K562 (cell line): ENCODE data around the gene E2F2. TPM values are rescaled to one million over a fixed set of nuclear protein-coding genes. Genes with fewer than 3 reads are reported as not detected.

Source experiments
- ATAC-seq: fragments of 200-7000 bp; cut with Tn5 transposase; 3 replicates; pipeline ENCODE4 v1.9.1; 2020; ENCODE audit warnings: moderate library complexity
- BruUV-seq: library from RNA; stranded (reverse); fragments of 400-500 nt; replicated peaks from 2 replicates; lab custom pipeline; 2021; lab: Mats Ljungman, UMichigan
- CTCF ChIA-PET: fragments of 300-600 bp; formaldehyde crosslinking; extraction: SDS; loops from one replicate; lab custom pipeline; 2021; ENCODE audit warnings: low intra/inter-chr PET ratio; lab: Yijun Ruan, JAX
- POLR2A ChIA-PET: fragments of 300-600, 350-650 bp; sonication (Branson Sonifier 250); formaldehyde crosslinking; extraction: SDS; loops from one replicate; lab custom pipeline; 2021; ENCODE audit warnings: antibody characterized with exemption, inconsistent platforms; lab: Yijun Ruan, JAX
- DNase-seq, 4 experiments: peaks; one replicate each; pipeline versions ENCODE4 v3.0.0 to v3.0.0-alpha.2; 2011 to 2018; ENCODE audit warnings: low spot score in 3 of 4, mixed read lengths in 3 of 4; ENCODE audit errors: extremely low read depth in 1 of 4
- FAIRE-seq: peaks from 2 replicates; lab custom pipeline; 2011; peaks lifted over from hg19 to GRCh38; lab: Jason Lieb, UNC
- H2AFZ ChIP-seq: 2 replicates; pipeline ENCODE4 v1.6.0; 2011; ENCODE audit warnings: low read depth, low read length, control low read depth, inconsistent platforms
- H3K27ac ChIP-seq: fragments of 200-600 bp; 3 replicates; pipeline ENCODE4 v1.8.0; 2011; ENCODE audit warnings: low read depth, mild to moderate bottlenecking, control low read depth, inconsistent platforms, low read length, moderate library complexity, mixed read lengths; ENCODE audit errors: extremely low read depth
- H3K27me3 ChIP-seq, 2 experiments: fragments of 300-600 bp in 1 of 2; 2 replicates in 1 of 2; 3 replicates in 1 of 2; pipeline versions ENCODE4 v1.6.0 to v1.8.0; 2011; ENCODE audit warnings: inconsistent platforms in 2 of 2, low read length in 2 of 2, mild to moderate bottlenecking in 1 of 2, mixed read lengths in 1 of 2, moderate library complexity in 1 of 2; ENCODE audit not compliant: control insufficient read depth in 2 of 2, insufficient read depth in 2 of 2
- H3K36me3 ChIP-seq: fragments of 300-600 bp; 3 replicates; pipeline ENCODE4 v1.8.0; 2011; ENCODE audit warnings: mild to moderate bottlenecking, low read length, inconsistent platforms; ENCODE audit not compliant: control insufficient read depth, insufficient read depth
- H3K4me1 ChIP-seq, 2 experiments: fragments of 200-600 bp in 1 of 2; replicated peaks in 1 of 2; 2 replicates in 1 of 2; 3 replicates in 1 of 2; pipeline versions ENCODE4 v1.5.1 to v1.8.0; 2011; ENCODE audit warnings: inconsistent platforms in 2 of 2, low read length in 2 of 2, mild to moderate bottlenecking in 1 of 2, mixed read lengths in 1 of 2, moderate library complexity in 1 of 2; ENCODE audit not compliant: control insufficient read depth in 2 of 2, insufficient read depth in 2 of 2
- H3K4me2 ChIP-seq: 2 replicates; pipeline ENCODE4 v1.6.1; 2011; ENCODE audit warnings: low read length, control low read depth, inconsistent platforms, mixed read lengths; ENCODE audit not compliant: insufficient read depth
- H3K4me3 ChIP-seq: fragments of 200-600 bp; sonication (generic), shearing (Covaris generic); 2 replicates; pipeline ENCODE4 v1.5.1; 2016; ENCODE audit warnings: control low read depth, inconsistent platforms
- H3K79me2 ChIP-seq: fragments of 200-600 bp; 3 replicates; pipeline ENCODE4 v1.8.0; 2011; ENCODE audit warnings: low read length, inconsistent platforms; ENCODE audit not compliant: control insufficient read depth, insufficient read depth
- H3K9ac ChIP-seq, 2 experiments: 2 replicates each; pipeline versions ENCODE4 v1.6.0 to v1.6.1; 2011; ENCODE audit warnings: low read depth in 2 of 2, low read length in 2 of 2, control low read depth in 1 of 2, inconsistent platforms in 1 of 2, mild to moderate bottlenecking in 1 of 2, mixed read lengths in 1 of 2; ENCODE audit not compliant: insufficient read depth in 1 of 2
- H3K9me1 ChIP-seq: one replicate; pipeline ENCODE4 v1.6.0; 2011; ENCODE audit warnings: inconsistent platforms, mild to moderate bottlenecking, low read length, moderate library complexity; ENCODE audit not compliant: control insufficient read depth, insufficient read depth
- H3K9me3 ChIP-seq: replicated peaks from 2 replicates; pipeline ENCODE4 v1.5.1; 2011; ENCODE audit warnings: low read depth, low read length, inconsistent platforms; ENCODE audit not compliant: control insufficient read depth, insufficient read depth
- H4K20me1 ChIP-seq: replicated peaks from 2 replicates; pipeline ENCODE4 v1.6.1; 2011; ENCODE audit warnings: low read length, inconsistent platforms, mixed read lengths; ENCODE audit not compliant: control insufficient read depth, insufficient read depth
- ADNP ChIP-seq: fragments of 200-800 bp; sonication (Bioruptor generic); IDR thresholded peaks from 2 replicates; pipeline ENCODE4 v1.6.1; 2016; ENCODE audit warnings: missing genetic modification characterization, missing compliant biosample characterization
- BCOR ChIP-seq: fragments of 450-650 bp; IDR thresholded peaks from 2 replicates; pipeline ENCODE4 v1.6.1; 2016
- HDAC2 ChIP-seq: fragments of 450-650 bp; IDR thresholded peaks from 2 replicates; pipeline ENCODE4 v1.6.1; 2016; ENCODE audit warnings: mild to moderate bottlenecking
- HEY1 ChIP-seq: fragments of 250-450 bp; sonication (Bioruptor Pico); IDR thresholded peaks from 2 replicates; pipeline ENCODE4 v1.5.0; 2020; ENCODE audit warnings: mild to moderate bottlenecking, moderate library complexity, borderline replicate concordance
- KDM1A ChIP-seq, 2 experiments: fragments of 450-650 bp; IDR thresholded peaks; 2 replicates each; pipeline ENCODE4 v1.6.1; 2016; ENCODE audit warnings: mild to moderate bottlenecking in 2 of 2
- POLR2G ChIP-seq: fragments of 200-400 bp; formaldehyde crosslinking; IDR thresholded peaks from 2 replicates; pipeline ENCODE4 v1.6.1; 2017; ENCODE audit warnings: low read depth, mild to moderate bottlenecking, antibody characterized with exemption, low read length, moderate library complexity
- RBM25 ChIP-seq: fragments of 200-400 bp; formaldehyde crosslinking; IDR thresholded peaks from 2 replicates; pipeline ENCODE4 v1.6.1; 2018; ENCODE audit warnings: low read length, low read depth, moderate library complexity; ENCODE audit not compliant: severe bottlenecking
- SMARCA5 ChIP-seq: fragments of 450-650 bp; IDR thresholded peaks from 2 replicates; pipeline ENCODE4 v1.6.1; 2016
- WHSC1 ChIP-seq: IDR thresholded peaks from one replicate; pipeline ENCODE4 v1.6.1; 2012; ENCODE audit warnings: low read length, control low read depth, inconsistent platforms
- ZBTB1 ChIP-seq: sonication (generic); formaldehyde crosslinking; IDR thresholded peaks from 2 replicates; pipeline ENCODE4 v1.8.1; 2023; ENCODE audit warnings: missing genetic modification reagents, low read depth, mild to moderate bottlenecking, borderline replicate concordance
- ZFP30 ChIP-seq: fragments of 250-450 bp; sonication (Bioruptor Pico); IDR thresholded peaks from 2 replicates; pipeline ENCODE4 v1.8.0; 2022; ENCODE audit warnings: moderate library complexity, mild to moderate bottlenecking, inconsistent platforms, borderline replicate concordance
- ZFP36 ChIP-seq: fragments of 150-350 bp; IDR thresholded peaks from 2 replicates; pipeline ENCODE4 v1.6.1; 2018; ENCODE audit warnings: low read length, low read depth; ENCODE audit not compliant: partially characterized antibody
- ZNF121 ChIP-seq: sonication (generic); formaldehyde crosslinking; conservative IDR thresholded peaks from 2 replicates; pipeline ENCODE4 v1.8.0; 2022; ENCODE audit warnings: missing genetic modification reagents
- ZNF3 ChIP-seq: fragments of 250-450 bp; sonication (Bioruptor Pico); IDR thresholded peaks from 2 replicates; pipeline ENCODE4 v1.5.0; 2021; ENCODE audit warnings: mild to moderate bottlenecking, moderate library complexity
- WGBS: fragments of 100-300 bp; shearing (Covaris generic); methylation state at CpG from one replicate; pipeline ENCODE4 v1.1.6; 2016; ENCODE audit warnings: low coverage, mixed read lengths; ENCODE audit not compliant: insufficient coverage; ENCODE audit errors: missing lambda C conversion rate; 5-methylcytosine and 5-hydroxymethylcytosine counted together
- in situ Hi-C: fragments of 300-500 bp; cut with MboI; formaldehyde crosslinking; loops from 4 replicates; pipeline ENCODE4 v1.15.0; 2018; ENCODE audit warnings: inconsistent platforms, mixed read lengths
- intact Hi-C: fragments of 100-400 bp; cut with micrococcal nuclease; formaldehyde crosslinking; loops from 2 replicates; pipeline ENCODE4 v1.14.2; 2022
- polyA plus RNA-seq, 8 experiments: library from polyadenylated mRNA; depleted of rRNA in 4 of 8; stranded (reverse) in 5 of 8; unstranded in 3 of 8; fragments of >200 nt; fragmentation: Nextera tagmentation in 2 of 8; fragmentation: Illumina TruSeq in 1 of 8; extraction: Ambion mirVana in 2 of 8; extraction: Trizol in 1 of 8; gene quantifications; 2 replicates each; pipeline versions ENCODE4 v1.2.1 to v1.2.3, GENCODE V29; 2011 to 2014; ENCODE audit warnings: inconsistent platforms in 1 of 8, missing spikeins in 1 of 8
- total RNA-seq, 7 experiments: library from RNA; depleted of rRNA in 6 of 7; stranded (reverse); fragments of >200 nt in 6 of 7; fragmentation: Illumina TruSeq in 2 of 7; extraction: Trizol in 2 of 7; gene quantifications; 2 replicates each; pipeline versions ENCODE4 v1.2.1 to v1.2.3, GENCODE V29; 2011 to 2021; ENCODE audit warnings: low replicate concordance in 1 of 7
- TF ChIP-seq, protein P1 (sequence below): fragments of 450-650 bp; IDR thresholded peaks from 2 replicates; pipeline ENCODE4 v1.6.1; 2014; ENCODE audit warnings: low read depth, mild to moderate bottlenecking, moderate library complexity, borderline replicate concordance
- TF ChIP-seq, protein P2 (sequence below): fragments of 250-450 bp; sonication (Bioruptor Pico); IDR thresholded peaks from 2 replicates; pipeline ENCODE4 v1.5.0; 2021; ENCODE audit warnings: mild to moderate bottlenecking, borderline replicate concordance

The E2F2 gene
- total and polyA plus RNA-seq, 9 of the 15 experiments (the other 6 are each of a cell fraction or from before 2014, with no cell fraction given) = 3.1 to 25.3 (median 11.4) TPM

DNA sequence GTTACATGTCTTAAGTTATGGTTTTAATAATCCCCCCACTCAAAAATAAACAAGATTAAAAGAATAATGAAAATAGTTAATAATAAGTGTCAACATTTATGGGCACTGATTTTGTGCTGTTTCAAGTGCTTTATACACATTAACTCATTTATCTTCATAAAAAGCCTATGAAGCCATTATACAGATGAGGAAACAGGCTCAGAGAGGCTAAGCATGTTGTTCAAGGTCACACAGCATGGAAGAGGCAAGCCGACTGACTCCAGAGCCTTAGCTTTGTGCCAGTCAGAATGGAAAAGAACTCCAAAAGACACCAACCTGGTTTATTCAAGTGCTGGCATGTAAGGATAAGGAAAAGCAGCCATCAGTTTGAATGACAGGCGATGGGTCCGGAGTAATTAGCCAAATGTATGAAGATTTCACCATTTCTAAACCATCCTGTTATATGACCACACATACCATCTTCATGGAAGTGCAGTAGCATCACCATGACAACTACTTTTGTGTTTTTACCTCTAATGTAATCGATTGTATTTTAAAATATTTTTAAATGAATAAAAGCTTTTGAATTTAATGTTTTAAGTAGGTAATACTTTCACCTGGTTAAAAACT, 42.6 kb upstream of the E2F2 start:
- no peaks in the 10 kb centered on the region for H3K79me2 ChIP-seq
- no peaks in the 10 kb centered on the region; a peak in 1 of 5 replicates for H3K27me3 ChIP-seq
- no peak overlapping the region for H3K9ac ChIP-seq
- no peaks in the 10 kb centered on the region for H3K9me1 ChIP-seq
- H3K4me2 ChIP-seq = no peak overlapping the region
- TF ChIP-seq POLR2G (no peak), ZFP36 (peak; percentile 82), RBM25 (peak; percentile 89), HDAC2 (0 out of 2 replicates have a peak, but pooled peaks have one; percentile 36), ZBTB1 (CRISPR knock-in tag) (no peak), WHSC1 (no peak), SMARCA5 (0 out of 2 replicates have a peak, but pooled peaks have one; percentile 47), ZNF121 (CRISPR knock-in tag) (no peak), HEY1 (CRISPR knock-in tag) (no peak), KDM1A (IDR thresholded peaks at IDR 0.05) (peak; percentile 54 to 82; a peak in 3 of 4 replicates), ADNP (tag) (peak; percentile 41; the same call in 1 of the 2 replicates), ZNF3 (CRISPR knock-in tag) (no peak), BCOR (peak; percentile 92), ZFP30 (no peak)
- TF ChIP-seq, protein P1, sequence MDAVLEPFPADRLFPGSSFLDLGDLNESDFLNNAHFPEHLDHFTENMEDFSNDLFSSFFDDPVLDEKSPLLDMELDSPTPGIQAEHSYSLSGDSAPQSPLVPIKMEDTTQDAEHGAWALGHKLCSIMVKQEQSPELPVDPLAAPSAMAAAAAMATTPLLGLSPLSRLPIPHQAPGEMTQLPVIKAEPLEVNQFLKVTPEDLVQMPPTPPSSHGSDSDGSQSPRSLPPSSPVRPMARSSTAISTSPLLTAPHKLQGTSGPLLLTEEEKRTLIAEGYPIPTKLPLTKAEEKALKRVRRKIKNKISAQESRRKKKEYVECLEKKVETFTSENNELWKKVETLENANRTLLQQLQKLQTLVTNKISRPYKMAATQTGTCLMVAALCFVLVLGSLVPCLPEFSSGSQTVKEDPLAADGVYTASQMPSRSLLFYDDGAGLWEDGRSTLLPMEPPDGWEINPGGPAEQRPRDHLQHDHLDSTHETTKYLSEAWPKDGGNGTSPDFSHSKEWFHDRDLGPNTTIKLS = no peak
- TF ChIP-seq, protein P2, sequence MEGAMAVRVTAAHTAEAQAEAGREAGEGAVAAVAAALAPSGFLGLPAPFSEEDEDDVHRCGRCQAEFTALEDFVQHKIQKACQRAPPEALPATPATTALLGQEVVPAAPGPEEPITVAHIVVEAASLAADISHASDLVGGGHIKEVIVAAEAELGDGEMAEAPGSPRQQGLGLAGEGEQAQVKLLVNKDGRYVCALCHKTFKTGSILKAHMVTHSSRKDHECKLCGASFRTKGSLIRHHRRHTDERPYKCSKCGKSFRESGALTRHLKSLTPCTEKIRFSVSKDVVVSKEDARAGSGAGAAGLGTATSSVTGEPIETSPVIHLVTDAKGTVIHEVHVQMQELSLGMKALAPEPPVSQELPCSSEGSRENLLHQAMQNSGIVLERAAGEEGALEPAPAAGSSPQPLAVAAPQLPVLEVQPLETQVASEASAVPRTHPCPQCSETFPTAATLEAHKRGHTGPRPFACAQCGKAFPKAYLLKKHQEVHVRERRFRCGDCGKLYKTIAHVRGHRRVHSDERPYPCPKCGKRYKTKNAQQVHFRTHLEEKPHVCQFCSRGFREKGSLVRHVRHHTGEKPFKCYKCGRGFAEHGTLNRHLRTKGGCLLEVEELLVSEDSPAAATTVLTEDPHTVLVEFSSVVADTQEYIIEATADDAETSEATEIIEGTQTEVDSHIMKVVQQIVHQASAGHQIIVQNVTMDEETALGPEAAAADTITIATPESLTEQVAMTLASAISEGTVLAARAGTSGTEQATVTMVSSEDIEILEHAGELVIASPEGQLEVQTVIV = no peak
- ChIA-PET POLR2A (interaction anchor here (0.8 to 1.7 kb wide), 5 partner anchors 8 to 174 kb away, joined by 3 to 5 read pairs (median 3); no protein-coding TSS in a partner anchor), CTCF (no interaction called here)
- no peak overlapping the region for H3K27ac ChIP-seq
- H3K4me1 ChIP-seq = peaks cover 6 to 19% of the 10 kb centered on the region in 2 experiments
- no peaks in the 10 kb centered on the region for H4K20me1 ChIP-seq
- H2AFZ ChIP-seq = no peak overlapping the region
- 13% methylated on average over 4 of the region's 4 CpGs for WGBS
- no peak overlapping the region for H3K4me3 ChIP-seq
- DNase-seq (no peak), FAIRE-seq (no peak), ATAC-seq (no peak)
- intact Hi-C loops = no loop called here
- H3K36me3 ChIP-seq = no peaks in the 10 kb centered on the region
- in situ Hi-C loops = no loop called here
- H3K9me3 ChIP-seq = no peaks in the 10 kb centered on the region
- BruUV-seq = no TSS peak
